Measurements from ENCODE around the gene GDF11.
A peak's percentile ranks its signal among the peaks of the same experiment; 100 is the strongest.

Gene GDF11

DNA sequence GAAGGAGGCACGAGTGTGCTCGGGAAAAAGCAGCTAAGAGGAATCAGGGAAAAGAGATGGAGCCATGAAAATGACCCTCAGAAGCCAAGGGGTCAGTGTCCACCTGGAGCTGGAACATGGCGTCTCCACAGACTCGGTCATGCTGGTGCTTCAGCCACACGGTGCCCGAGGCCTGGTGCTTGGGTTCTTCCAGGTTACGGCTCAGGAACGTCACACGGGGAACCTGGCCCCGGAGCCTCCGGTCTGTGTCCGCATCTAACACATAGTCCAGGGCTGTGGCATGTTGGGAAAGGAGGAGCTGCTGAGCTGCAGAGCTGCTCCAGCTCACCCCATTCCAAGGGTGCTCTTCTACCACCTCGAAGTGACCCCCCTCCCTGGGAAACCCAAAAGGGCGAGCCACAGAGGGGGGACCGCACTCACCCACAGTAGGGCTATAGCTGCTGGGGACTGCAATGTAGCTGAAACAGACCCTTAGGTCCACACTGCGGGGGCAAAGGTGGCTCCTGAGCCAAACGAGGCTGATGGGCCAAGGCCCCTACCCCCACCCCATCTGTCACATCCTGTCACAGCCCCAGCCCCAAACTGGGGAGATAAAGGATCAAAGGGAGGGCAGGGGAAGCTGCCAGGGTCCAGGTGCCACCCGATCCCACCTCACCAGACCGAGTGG, 46.0 kb upstream of the GDF11 start:
- DNase-seq (ENCODE audit: low spot score): no peak
- no peak overlapping the region for H3K4me3 ChIP-seq
- TF ChIP-seq, protein P1, sequence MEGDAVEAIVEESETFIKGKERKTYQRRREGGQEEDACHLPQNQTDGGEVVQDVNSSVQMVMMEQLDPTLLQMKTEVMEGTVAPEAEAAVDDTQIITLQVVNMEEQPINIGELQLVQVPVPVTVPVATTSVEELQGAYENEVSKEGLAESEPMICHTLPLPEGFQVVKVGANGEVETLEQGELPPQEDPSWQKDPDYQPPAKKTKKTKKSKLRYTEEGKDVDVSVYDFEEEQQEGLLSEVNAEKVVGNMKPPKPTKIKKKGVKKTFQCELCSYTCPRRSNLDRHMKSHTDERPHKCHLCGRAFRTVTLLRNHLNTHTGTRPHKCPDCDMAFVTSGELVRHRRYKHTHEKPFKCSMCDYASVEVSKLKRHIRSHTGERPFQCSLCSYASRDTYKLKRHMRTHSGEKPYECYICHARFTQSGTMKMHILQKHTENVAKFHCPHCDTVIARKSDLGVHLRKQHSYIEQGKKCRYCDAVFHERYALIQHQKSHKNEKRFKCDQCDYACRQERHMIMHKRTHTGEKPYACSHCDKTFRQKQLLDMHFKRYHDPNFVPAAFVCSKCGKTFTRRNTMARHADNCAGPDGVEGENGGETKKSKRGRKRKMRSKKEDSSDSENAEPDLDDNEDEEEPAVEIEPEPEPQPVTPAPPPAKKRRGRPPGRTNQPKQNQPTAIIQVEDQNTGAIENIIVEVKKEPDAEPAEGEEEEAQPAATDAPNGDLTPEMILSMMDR (IDR thresholded peaks at IDR 0.05): no peak
- H3K27ac ChIP-seq: no peak overlapping the region

DNA sequence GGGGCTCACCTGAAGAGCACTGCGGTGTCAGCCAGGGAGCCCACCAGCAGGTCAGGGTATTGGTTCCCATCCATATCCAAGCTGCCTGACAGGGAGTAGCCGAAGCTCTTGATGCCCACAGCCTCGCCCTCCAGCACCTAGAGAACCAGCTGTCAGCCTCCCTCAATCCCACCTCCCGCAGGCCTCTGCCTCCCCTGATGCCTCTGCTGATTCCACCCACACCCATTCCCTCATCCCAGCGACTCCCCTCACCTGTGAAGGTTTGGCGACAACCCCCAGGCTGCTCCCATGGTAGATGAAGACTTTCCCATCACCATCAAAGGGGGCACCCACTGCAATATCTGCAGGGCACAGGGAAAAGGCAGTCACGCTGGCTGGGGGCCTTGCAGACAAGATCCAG, 45.2 kb upstream of the GDF11 start:
- no peak for DNase-seq (ENCODE audit: low spot score)

DNA sequence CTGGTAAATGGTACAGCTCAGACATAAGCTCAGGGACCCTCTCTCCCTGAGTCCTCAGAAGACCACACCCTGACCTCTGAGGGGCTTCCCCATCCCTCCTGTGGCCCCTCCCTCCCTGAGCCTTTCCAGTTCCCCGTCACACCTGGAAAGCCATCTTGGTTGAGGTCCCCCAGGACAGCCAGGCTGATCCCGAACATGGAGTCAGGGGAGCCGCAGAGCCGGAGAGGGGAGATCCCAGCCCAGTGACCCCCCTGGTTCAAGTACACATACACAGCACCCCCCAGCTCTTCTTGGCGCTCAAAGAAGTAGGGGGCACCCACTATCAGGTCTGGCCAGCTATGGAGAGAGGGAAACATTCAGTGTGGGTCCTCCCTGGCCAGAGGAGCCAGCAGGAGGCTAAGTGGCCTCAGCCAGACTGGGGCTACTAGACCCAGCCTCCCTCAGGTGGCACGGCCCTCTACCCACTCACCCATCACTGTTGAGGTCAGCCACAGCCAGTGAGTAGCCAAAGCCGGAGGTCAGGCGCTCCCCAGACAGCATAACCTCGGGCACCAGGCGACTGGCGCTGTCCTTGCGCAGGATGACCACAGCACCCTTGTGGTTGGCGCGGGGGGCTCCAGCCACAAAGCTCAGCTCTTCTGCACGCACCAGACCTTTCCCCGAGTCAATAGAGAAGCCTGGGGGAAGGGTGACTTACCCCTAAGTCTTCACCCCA, 44.5 kb upstream of the GDF11 start:
- TF ChIP-seq, protein P1 (IDR thresholded peaks at IDR 0.05): no peak
- H3K27ac ChIP-seq: peak overlapping the region in 1 of 2 donors; percentile 11
- no peak overlapping the region for H3K4me3 ChIP-seq
- DNase-seq (ENCODE audit: low spot score): no peak

More for the DNA sequence above, 45.2 kb upstream of the GDF11 start:
- Histone ChIP-seq H3K4me3 (no peak overlapping the region), H3K27ac (no peak overlapping the region)
- TF ChIP-seq, protein P1 (IDR thresholded peaks at IDR 0.05): no peak

DNA sequence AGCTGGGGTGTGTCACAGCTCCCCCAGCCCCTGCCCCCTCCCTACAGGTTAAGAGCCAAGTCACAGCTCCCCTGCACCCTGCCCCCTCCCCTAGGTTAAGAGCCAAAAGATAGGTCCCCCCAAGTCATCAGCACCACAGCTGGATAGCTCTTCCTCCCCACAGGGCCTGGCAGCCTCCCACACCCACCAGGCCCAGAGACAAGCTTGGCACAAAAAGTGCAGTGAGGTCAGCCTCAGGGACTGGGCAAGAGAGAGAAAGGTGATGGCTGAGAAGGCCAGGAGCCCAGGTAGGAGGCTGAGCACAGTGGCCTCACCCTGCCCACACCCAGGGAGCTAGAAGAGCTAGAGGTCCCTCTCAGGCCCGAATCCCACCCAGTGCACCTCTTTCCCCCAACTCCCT, 44.0 kb upstream of the GDF11 start:
- TF ChIP-seq, protein P1 (IDR thresholded peaks at IDR 0.05): no peak
- Histone ChIP-seq H3K4me3 (no peak overlapping the region), H3K27ac (peak overlapping the region in 1 of 2 donors; percentile 37)
- DNase-seq (ENCODE audit: low spot score): no peak

DNA sequence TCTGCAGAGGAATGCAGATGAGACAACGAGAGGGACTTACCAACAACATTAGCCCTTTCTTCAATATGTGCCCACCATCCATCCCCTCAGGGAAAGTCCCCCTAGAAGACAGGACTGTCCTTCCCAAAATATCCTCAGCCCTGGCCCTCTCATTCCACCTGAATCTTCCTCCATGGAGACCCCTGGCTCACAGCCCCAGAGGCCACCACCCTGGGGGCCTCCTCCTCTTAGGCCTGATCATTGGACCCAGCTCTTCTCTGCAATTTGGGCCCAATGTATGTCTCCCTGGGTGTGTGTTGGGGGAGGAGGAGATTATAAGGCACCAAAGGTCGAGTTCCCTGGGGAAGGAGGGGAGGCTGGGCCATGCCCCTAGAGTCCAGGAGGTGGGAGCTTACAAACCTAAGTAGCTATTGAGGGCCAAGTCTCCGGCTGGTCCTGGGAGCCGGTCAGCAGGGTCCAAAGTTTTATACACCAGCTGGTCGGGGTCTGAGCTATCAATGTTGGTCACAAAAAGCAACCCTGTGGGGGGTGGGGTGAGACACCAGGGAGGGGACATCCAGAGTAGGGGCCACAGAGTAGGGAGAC, 43.4 kb upstream of the GDF11 start:
- no peak for DNase-seq (ENCODE audit: low spot score)
- no peak overlapping the region for H3K4me3 ChIP-seq
- peak overlapping the region in 1 of 2 donors; percentile 37 for H3K27ac ChIP-seq

DNA sequence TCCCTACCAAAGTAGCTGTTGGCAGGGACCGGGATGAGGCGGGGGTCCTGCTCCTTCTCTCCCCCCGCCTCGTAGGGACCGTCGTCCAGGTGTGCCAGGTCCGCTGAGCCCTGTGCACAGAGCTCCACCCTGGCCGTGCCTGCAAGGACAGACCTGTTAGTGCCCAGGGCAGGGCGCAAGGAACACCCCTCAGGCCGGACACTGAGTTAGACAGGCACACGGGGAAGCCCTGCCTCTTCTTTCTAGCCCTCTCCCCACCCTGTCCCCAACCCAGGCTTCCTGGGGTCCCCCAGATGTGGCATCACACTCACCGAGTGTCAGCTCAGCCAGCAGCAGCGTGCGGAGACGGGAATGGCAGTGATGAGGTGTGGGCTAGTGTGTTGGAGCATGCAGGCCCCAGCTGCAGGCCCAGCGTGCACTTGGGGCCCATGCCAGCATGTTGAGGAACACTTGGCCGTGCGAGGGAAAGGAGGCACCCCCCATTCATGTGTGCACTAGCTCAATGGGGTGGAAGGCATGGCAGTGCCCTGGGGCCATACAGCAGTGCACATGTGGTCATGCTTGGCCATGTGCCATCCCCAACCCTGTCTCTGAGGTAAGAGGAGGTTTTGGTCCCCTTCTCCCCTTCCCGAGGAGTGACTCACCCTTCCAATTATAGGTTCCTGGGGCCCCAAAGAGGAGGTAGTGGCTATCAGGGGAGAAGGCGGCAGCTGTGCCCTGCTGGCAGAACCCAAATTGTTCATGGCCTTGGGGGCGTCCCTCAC, 42.5 kb upstream of the GDF11 start:
- Histone ChIP-seq H3K4me3 (peak overlapping the region; percentile 3), H3K27ac (peak overlapping the region in 1 of 2 donors; percentile 60)
- TF ChIP-seq, protein P1 (IDR thresholded peaks at IDR 0.05): no peak
- no peak for DNase-seq (ENCODE audit: low spot score)

More for the DNA sequence above, 43.4 kb upstream of the GDF11 start:
- TF ChIP-seq, protein P1 (IDR thresholded peaks at IDR 0.05): no peak
